ENCODE measurements around the gene ZNF541. TPM values are rescaled to one million over a fixed set of nuclear protein-coding genes. Genes with fewer than 3 reads are reported as not detected.
A peak's percentile ranks its signal among the peaks of the same experiment; 100 is the strongest.

Gene ZNF541
- total RNA-seq, 3 donors from 2014 or later = 0.22 TPM; not detected in 2

DNA sequence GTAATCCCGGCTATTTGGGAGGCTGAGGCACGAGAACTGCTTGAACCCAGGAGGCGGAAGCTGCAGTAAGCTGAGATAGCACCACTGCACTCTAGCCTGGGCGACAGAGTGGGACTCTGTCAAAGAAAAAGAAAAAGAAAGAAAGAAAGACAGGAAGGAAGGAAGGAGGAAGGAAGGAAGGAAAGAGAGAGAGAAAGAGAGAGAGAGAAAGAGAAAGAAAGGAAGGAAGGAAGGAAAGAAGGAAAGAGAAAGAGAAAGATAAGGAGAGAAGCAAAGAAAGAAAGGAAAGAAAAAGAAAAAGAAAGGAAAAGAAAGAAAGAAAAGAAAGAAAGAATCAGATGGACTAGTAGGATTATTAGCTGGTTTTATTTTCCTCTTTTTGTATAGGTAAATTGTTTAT, 22.8 kb downstream of the ZNF541 start:
- ATAC-seq (no peak), DNase-seq (no peak)
- Histone ChIP-seq H3K4me3 (no peak overlapping the region), H3K36me3 (ENCODE audit: low read depth) (no peaks in the 10 kb centered on the region), H3K4me1 (ENCODE audit: low read depth) (peaks cover under 1% of the 10 kb centered on the region), H3K9me3 (no peaks in the 10 kb centered on the region)
- intact Hi-C loops (cut with DNase I, micrococcal nuclease) = no loop called here
- no peak for TF ChIP-seq CTCF (IDR thresholded peaks at IDR 0.05)

DNA sequence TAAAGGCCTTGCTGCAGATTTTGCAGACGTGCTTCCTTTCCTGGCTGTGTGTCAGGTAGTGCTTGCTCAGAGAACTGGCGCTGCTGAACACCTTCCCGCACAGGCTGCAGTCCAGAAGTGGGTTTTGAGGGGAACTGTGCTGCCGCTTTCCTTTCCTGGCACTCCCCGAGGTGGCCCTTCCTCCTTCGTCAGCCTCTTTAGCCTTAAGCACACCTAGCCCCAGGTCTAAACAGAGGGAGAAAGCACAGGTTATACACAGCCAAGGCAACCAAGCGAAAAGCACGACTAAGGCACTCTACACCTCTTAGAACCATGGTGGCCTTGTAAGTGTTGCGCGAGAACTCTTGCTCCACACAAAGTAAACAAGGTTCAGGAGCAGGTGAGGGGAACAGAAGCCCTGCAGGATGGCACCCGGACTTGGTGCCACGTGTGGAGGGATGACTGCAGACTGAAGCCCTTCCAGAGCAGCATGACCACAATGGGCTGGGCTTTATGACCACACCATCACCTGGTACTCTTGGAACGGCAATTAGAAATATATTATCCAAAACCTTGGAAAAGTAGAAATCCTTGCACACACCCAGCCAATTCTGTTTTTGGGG, 23.6 kb downstream of the ZNF541 start:
- peak; percentile 67 for ATAC-seq
- peaks cover 4% of the 10 kb centered on the region for H3K4me1 ChIP-seq (ENCODE audit: low read depth)
- H3K36me3 ChIP-seq (ENCODE audit: low read depth) = no peaks in the 10 kb centered on the region
- TF ChIP-seq CTCF (IDR thresholded peaks at IDR 0.05) = no peak
- no peak for DNase-seq
- H3K4me3 ChIP-seq = no peak overlapping the region
- intact Hi-C loops (cut with DNase I, micrococcal nuclease) = no loop called here
- H3K9me3 ChIP-seq = no peaks in the 10 kb centered on the region

DNA sequence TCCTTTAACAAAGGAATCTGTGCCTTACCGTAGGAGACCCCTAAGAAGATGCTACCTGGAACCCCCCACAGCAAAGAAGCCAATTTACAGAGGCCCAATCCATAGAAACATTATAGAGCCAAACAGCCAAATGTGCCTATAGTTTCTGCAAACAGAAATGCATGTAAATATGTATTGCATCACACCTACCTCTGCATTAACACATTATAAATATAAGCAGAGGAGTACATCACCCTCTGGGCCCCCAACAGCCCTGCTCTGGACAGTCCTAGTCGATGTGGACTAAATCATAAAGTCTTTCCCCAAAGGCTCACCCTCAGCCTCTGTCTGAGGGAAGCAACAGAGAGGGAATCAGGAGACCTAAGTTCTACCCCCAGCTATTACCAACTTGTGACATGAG, 25.7 kb downstream of the ZNF541 start:
- no peak overlapping the region for H3K4me3 ChIP-seq
- H3K36me3 ChIP-seq (ENCODE audit: low read depth) = no peaks in the 10 kb centered on the region
- no peak for DNase-seq
- ATAC-seq = no peak
- intact Hi-C loops (cut with DNase I, micrococcal nuclease) = no loop called here
- H3K4me1 ChIP-seq (ENCODE audit: low read depth) = peaks cover 4% of the 10 kb centered on the region
- TF ChIP-seq CTCF (IDR thresholded peaks at IDR 0.05) = no peak
- no peaks in the 10 kb centered on the region for H3K9me3 ChIP-seq

DNA sequence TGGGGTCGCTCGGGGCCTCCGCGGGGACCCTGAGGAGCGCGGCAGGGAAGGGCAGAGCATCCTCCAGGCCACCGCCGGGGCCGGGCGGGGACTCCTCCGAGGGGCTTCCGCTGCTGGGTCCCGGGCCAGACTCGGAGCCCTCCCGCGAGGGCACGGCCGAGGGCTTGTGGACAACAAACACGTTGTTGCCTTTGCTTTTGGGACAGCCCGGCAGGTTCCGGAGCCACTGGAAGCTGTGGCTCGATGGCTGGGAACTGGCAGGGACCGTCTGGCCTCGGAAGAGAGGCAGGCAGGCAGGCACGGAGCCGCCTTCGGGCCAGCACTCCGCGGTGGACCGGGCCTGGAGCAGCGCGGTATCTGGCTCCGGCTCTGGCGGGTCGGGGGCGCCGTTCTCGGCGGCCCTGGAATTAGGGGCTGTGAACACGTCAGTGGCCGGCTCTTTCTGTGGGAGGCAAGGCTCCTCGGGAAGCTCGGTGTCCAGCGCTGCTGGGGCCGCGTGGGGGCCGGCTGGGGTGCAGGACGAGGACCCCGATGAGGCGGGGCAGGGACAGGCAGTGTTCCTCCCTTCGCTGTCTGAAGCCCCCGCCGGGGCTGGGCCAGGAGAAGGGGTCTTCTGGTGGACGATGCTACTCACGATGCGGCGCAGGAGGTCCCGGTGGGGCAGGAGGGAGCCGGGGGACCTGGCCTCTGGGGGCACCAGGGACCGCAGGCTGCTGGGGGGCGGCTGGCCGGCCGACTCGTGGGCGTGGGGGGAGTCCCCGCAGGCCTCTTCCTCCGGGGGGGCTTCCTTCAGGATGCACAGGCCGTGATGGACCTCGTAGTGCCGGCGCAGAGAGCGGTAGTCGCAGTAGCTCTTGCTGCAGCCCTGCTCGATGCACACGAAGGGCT, 27.6 kb downstream of the ZNF541 start:
- TF ChIP-seq CTCF (IDR thresholded peaks at IDR 0.05) = no peak
- no peak overlapping the region for H3K4me3 ChIP-seq
- no peaks in the 10 kb centered on the region for H3K36me3 ChIP-seq (ENCODE audit: low read depth)
- DNase-seq (no peak), ATAC-seq (no peak)
- no peaks in the 10 kb centered on the region for H3K9me3 ChIP-seq
- intact Hi-C loops (cut with DNase I, micrococcal nuclease) = no loop called here
- H3K4me1 ChIP-seq (ENCODE audit: low read depth) = peaks cover 4% of the 10 kb centered on the region

- TF ChIP-seq CTCF (IDR thresholded peaks at IDR 0.05) = no peak
- ATAC-seq = no peak
- peaks cover 4% of the 10 kb centered on the region for H3K4me1 ChIP-seq (ENCODE audit: low read depth)
- no peaks in the 10 kb centered on the region for H3K9me3 ChIP-seq
- no peak overlapping the region for H3K4me3 ChIP-seq
- intact Hi-C loops (cut with DNase I, micrococcal nuclease) = no loop called here
- DNase-seq = no peak
- no peaks in the 10 kb centered on the region for H3K36me3 ChIP-seq (ENCODE audit: low read depth)
Measured at GRCh38 chr19:47544476-47544875, 28.5 kb downstream of the ZNF541 start.
